Stimulated activated CD4-positive, alpha-beta T cell treated with anti-CD3 and anti-CD28 coated beads, Interleukin-15, amount 100 ng/mL, for 1 hour (primary cell): ENCODE data around the gene EPM2A.
"Not testable (repeated sequence)": the region's sequence is repeated elsewhere in the genome, so short reads cannot be mapped to it uniquely, and the experiment has no call there.

Source experiments
- DNase-seq, 2 donors: peaks; one replicate each; pipeline ENCODE4 v3.0.0-alpha.2; 2020; ENCODE audit warnings: low read depth in 1 of 2, low spot score in 1 of 2

EPM2A gene

DNA sequence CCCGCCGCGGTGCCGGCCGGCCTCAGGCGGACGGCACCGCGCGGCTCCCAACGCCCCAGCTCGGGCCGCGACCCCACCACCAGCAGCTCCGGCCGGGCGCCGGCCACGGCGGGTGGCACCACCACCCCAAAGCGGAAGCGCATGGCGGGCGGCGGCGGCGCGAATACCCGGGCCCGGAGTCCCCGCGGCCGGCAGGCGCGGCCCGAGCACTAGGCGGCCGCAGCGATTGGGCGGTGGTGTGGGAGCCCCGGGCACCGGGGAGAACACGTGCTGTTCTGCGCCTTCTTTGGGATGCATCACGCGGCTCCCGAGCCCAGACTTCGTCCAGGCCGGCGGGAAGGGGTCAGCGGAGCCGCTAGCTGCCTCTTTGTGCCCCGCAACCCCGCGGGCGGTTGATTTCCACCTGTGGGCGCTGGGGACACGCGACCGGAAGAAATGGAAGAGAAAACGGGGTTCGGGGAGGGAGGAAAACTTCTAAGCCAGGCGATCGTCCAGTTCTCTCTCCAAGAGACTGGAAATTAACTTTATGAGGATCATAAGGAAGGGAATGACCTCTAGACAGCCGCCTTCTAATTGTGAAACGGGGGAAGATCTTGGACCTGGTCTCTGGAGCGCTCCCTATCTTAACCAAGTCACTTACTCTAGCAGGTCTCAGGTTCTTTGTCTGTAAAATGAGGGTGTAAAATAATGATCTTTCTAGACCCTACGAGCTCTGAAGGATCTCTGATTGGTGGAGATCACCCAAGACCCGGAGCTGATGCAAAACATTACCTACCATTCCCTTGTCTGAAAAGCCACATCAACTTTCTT, at the start of gene EPM2A:
TSS of gene EPM2A (minus strand) at position 165 of the 810 bp plus-strand sequence. CDS start at position 143, 22 bp downstream.
- peak; percentile 31 to 45 for DNase-seq

GRCh38 chr6:145784683-145785082, 49.4 kb upstream of the EPM2A start:
- no peak for DNase-seq

DNA sequence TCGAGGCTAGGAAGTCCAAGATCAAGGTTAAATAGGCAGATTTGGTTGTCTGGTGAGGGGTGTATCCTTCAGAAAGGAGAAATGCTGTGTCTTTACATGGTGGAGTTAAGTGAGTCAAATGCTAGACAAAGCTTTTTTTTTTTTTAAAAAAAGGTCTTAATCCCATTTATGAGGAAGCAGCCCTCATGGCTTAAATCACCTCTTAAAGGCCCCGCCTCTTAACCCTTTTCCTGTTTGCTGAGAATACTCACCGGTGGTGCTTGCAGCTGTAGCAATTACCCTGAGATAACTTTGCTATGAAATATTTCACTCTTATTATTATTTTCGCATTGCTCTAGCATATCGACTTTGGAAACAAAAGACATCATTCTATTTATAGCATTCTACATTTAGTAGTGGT, 48.5 kb upstream of the EPM2A start:
- DNase-seq, result no peak

- DNase-seq, result no peak
These were observed 37.5 kb upstream of the EPM2A start for GRCh38 chr6:145772846-145773245.

GRCh38 chr6:145765449-145765848, 30.1 kb upstream of the EPM2A start:
- DNase-seq, result no peak

GRCh38 chr6:145763742-145764141, 28.4 kb upstream of the EPM2A start:
- no peak for DNase-seq

DNA sequence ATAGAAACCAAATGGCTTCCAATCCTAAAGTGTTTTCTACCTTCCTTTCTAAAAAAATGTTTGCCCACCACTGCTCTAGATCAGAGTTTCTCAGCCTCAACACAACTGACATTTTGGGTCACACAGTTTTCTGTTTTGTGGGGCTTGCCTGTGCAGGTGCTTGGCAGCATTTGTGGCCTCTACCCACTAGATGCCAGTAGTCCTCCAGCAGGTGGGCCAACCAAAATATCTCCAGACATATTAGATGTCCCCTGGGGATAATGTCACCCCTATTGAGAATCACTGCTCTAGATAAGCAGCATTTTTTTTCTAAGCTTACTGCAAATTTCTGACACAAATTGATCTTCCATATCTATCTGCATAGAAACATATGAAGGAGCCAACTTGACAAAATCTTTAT, 26.3 kb upstream of the EPM2A start:
- DNase-seq, result no peak

DNA sequence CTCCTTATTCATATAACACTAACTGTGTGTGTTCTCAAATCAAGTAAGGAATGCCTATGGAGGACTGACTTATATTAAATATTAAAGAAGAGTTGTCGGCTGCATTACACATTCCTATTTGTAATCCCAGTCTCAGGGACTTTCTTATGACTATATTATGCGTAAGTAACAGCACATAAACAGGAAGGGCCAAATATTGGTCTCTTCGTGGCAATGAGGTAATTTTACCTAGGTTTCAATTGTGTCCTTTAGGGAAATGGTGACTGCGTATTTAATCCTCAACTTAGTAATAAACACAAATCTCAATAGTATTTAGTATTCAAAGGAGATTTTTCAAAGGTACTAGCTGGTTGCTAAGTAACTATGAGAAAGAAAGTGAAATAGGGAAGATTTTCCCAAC, 22.8 kb upstream of the EPM2A start:
- no peak for DNase-seq

DNA sequence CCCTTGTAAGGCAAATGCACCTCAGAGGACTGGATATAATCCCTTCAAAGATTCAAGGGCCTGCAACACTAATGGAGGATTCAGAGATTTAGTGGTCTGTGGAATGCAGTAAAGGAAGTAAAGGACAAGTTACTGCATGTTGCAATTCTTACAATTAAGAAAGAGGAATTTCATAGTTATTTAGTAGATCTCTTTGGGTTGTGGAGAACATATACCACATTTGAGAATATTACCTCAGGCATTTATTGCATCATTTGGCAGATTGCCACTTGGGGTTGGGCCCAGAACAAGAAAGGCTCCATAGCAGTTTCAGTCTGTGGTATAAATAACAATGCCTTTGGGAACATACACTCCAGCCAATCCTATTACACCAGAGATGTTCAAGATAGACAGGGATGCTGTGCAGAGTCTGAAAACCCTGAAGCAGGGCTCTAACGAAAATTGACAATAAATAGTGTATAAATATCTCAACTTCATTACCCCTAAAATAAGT, 20.9 kb upstream of the EPM2A start:
- DNase-seq, result no peak

DNA sequence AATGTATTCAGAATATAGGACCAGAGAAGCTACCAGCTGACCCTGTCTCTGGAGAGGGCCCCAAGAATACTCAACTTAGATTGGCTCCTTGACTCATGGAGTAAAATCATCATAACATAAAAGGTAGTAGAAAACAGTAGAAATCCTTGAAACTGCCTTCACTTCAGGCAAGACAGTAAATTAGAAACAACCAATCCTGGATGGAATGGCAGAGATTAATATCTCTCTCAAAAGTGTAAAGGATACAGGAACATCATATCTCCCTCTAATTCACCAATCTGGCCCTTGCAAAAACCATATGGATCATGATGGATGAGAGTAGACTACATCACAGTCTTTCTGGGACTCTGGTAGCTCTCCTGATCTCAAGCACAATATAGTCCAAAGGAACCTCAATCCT, 20.4 kb upstream of the EPM2A start:
- no peak for DNase-seq

DNA sequence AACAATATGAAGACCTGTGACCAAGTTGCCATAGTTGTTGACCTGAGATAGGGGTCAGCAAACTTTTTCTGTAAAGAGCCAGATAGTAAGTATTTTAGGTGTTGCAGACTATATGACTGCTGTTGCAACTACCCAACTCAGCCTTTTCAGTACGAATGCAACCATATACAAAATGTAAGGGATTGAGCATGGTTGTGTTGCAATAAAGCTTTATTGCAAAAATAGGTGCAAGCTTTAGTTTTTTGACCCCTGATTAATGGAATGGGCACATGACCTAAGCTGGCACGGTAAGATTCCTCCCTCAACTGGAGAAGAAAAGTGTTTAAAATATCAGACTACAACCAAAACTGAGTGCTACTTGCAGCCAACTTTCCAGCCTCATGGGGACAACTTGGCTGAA, 17.3 kb upstream of the EPM2A start:
- no peak for DNase-seq

DNA sequence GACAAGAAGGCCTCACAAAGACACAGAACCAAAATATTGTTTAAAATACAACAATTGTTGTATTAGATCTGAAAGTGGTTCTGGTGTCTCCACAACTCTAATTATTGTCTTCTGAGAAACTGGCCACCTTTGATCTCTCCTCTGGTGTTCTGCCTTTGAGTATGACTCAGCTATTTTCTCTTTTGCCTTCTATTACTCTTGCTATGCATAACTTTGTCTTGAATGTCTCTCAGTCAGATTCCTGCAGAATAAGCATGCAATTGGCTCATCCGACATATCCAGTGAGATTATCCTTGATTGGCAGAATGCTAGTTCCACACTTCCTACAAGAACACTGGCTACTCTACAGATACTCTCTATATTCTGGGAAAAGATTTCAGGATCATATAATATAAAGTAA, 14.3 kb upstream of the EPM2A start:
- no peak for DNase-seq

GRCh38 chr6:145745861-145746260, 10.5 kb upstream of the EPM2A start:
- no peak for DNase-seq

DNA sequence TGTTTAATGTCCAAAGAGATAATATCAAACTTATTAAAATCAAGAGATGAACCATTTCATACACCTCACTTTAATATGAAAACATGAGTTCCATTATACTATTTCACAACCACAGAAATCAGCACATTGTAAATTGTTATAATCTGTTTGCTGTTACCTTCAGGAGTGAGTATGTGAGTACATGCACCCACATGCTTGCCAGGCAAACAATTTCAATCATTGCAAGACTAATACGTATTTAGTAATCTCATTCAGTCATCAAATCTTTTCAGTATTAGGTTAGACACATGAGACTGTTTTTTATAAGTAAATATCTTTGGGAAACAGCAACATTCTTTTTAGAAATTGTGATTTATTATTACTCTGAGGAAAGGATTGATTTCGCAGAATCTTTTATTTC, 9.3 kb upstream of the EPM2A start:
- DNase-seq, result no peak

- no peak for DNase-seq
These were observed 8.0 kb upstream of the EPM2A start for GRCh38 chr6:145743332-145743731.

GRCh38 chr6:145742472-145742871, 7.2 kb upstream of the EPM2A start:
- DNase-seq, result not testable (repeated sequence)

DNA sequence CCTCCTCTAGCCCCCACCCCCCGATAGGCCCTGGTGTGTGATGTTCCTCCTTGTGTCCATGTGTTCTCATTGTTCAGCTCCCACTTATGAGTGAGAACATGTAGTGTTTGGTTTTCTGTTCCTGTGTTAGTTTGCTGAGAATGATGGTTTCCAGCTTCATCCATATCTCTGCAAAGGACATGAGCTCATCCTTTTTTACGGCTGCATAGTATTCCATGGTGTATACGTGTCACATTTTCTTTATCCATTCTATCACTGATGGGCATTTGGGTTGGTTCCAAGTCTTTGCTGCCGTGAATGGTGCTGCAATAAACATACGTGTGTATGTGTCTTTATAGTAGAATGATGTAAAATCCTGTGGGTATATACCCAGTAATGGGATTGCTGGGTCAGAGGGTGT, 4.4 kb upstream of the EPM2A start:
- not testable (repeated sequence) for DNase-seq

DNA sequence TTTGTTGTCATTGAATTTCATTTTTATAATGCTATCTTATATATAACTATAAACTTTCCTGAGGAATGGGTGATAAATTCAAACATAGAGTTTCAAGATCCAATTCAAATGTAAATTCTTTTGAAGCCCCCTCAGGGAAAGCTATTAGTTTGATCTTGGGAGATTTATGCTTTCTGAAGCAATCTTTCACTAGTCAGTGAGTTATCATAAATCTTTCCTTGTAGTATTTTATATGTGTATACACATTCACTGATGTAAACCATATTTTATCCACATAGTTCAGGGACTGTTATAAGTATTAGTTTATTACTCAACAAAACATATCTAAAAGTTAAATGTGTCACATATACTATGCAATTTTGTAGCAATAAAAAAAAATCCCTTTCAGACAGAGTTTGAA, 2.9 kb upstream of the EPM2A start:
- no peak for DNase-seq

GRCh38 chr6:145736661-145737144, 1.4 kb upstream of the EPM2A start:
- no peak for DNase-seq

- peak; percentile 31 to 63 for DNase-seq
These were observed 599 bp downstream of the EPM2A start for GRCh38 chr6:145734486-145735355.

- no peak for DNase-seq
These were observed 1.5 kb downstream of the EPM2A start for GRCh38 chr6:145733810-145734209.

DNA sequence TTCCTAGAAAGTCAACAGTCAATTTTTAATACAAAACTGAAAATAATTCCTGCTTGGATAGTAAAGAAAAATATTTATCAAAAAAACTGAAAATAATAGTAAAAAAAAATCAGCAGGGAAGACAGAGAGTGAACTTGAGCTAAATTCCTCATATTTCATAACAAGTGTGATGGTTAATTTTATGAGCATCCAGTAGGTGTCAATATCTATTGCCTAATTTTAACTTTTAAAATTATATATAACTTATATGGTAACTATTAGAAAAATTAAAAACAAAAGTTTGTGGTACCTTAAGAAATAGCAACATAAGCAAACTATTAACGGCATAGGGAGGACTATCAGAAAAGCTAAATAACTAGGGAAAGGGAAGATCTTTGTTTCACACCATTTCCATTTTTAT, 2.1 kb downstream of the EPM2A start:
- no peak for DNase-seq
